Dedifferentiated amniotic fluid mesenchymal stem cell (primary cell): Measurements from ENCODE around the gene F2.
"Not testable (repeated sequence)": the region's sequence is repeated elsewhere in the genome, so short reads cannot be mapped to it uniquely, and the experiment has no call there.

Source experiments
- DNase-seq: peaks from one replicate; pipeline ENCODE4 v3.0.0-alpha.2; 2016; ENCODE audit errors: extremely low spot score

Gene F2

DNA sequence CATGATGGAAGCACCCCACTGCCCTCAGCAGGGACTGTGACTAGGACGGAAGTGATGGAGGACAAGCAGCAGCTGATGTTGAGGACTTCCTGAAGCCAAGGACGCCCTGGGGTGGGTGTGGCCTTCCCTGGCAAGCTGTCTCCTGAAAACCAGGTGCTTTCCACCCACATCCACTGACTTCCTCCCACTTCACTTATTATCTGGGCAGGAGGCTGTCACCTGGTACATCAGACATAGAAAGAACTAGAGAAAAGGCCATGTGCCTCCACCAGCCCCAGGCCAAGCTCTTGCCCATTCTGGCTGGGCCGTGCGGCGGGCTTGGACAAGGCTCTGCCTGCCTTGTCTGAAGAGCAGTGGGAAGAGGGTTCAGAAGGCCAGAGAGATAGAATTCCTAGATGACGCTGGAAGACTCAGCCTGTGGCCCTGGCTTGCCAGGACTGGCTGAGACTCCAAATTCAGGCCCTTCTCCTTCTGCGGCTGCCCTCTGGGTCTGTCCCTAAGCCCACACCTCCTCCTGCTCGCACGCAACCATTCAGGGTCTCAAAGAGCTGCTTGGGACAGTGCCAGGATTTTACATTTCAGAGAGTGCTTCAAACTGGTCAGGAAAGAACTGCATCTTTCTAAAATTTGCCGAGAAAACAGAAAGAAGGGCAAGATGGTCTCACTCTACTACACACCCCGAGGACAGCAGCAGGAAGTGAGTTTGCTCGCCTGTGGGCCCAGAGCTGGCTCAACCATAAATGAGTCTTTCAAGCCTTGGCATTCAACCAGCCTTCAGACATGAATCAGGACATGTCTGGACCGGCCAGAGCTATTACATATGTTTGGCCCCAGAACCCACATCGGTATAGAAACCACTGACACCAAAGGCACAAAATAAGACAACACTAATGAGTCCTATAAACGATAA lies 31.9 kb upstream of the F2 start:
- no peak for DNase-seq

DNA sequence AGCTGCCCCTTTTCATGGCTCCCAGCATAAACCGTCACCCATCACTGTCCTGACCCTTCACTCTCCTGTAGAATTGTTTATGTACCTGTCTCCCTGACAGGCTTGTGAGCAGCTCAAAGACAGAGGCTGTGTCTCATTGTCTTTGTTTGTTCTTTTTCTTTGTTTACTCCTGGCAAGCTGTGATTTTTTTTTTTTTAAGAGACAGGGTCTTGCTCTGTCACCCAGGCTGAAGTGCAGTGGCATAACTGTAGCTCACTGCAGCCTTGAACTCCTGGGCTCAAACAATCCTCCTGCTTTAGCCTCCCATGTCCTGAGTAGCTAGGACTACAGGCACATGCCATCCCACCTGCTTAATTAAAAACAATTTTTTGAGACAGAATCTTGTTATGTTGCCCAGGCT lies 28.3 kb upstream of the F2 start:
- DNase-seq: no peak

GRCh38 chr11:46692450-46692849 lies 26.6 kb upstream of the F2 start:
- DNase-seq: no peak

DNA sequence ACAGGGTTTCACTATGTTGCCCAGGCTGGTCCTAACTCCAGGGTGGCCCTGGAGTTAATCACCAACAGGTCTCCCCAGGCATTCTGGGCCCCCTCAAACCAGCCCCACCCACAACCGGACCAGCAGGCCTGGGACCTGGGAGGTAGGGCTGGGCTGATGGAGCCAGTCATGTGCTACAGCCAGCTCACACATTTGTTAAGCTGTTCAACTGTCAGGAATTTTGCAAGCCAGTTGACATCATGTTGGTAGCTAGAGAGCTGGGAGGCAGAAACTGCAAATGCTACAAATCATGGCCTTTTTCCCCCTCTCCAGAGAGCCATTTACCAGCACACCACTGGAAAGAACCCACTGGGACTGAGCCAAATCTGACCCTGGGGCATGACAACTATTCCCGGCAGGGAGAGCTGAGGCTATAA lies 25.4 kb upstream of the F2 start:
- no peak for DNase-seq

DNA sequence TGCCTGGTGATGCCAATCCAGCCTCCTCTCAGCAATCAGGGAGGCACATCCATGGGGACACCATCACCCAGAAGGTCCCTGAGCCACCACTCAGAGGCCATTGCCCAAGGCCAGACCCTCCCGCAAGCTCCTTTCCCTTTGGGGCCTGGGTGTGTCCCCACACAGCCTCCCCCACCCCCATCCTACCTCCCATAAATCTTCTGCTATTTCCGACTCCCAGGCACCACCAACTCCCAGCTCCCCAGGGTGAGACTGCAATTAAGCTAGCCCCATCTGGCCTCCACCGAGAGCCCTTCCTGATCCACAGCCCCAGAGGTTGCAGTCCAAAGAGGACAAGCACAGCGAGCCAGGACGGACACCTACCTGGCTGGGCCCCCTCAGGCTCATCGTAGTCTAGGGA lies 24.9 kb upstream of the F2 start:
- no peak for DNase-seq

- DNase-seq: no peak
These were observed 24.4 kb upstream of the F2 start for GRCh38 chr11:46694607-46695006.

DNA sequence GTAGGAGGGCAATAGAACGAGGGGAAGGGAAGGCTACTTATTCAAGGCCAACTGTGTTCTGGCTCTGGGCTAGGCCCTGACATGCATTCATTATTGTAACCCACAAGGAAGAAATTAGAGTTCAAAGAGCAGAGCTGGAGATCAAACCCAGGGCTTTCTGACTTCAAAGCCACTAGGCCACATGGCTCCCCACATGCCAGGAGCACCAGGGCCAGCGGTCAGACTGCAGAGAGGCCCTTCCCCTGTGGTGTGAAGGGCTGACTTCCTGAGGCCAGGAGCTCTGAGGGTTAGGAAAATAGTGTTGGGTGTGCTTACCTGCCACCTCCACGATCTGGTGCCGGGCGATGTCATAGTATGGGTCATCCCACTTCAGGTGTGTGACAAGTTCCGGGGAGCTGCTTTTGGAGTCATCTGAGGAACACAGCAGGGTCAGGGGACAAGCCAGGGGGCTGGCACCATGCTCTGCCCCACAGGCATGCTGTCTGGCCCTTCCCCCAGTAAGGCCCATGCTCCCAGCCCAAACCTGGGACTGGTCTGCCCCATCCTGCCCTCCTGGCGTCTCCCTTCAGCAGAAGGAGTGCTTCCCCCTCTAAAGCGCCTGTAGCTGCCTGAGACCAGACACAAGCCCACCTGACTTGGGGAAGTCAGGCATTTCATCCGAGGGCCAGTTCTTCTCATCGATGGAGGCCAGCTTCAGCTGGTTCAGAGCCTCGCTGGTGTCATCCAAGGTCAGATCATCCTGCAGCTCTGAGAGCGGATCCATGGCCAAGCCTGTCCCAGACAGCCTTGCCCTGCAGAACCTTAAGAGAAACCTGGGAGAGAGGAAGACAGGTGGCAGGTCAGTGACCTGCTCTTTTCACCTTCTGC lies 23.4 kb upstream of the F2 start:
- DNase-seq: no peak

- no peak for DNase-seq
These were observed 22.8 kb upstream of the F2 start for GRCh38 chr11:46696212-46696558.

DNA sequence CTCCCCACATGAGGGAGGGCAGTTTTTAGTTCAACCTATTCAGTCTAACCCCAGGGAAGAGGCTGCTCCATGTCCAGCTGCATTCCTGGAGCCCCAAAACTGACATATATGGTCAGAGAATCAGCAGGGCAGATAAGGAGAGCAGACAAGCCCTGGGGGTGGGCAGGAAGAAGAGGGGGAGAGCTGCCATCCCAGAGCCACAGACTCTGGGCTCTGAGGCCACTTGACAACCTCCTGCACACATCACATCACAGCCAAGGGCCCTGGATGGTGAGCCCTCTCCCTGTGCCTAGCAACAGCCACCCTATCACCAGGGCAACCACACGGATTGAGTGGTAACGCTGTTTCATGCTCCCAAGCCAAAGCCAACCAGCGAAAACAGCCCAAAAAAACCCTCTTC lies 21.7 kb upstream of the F2 start:
- DNase-seq: no peak

DNA sequence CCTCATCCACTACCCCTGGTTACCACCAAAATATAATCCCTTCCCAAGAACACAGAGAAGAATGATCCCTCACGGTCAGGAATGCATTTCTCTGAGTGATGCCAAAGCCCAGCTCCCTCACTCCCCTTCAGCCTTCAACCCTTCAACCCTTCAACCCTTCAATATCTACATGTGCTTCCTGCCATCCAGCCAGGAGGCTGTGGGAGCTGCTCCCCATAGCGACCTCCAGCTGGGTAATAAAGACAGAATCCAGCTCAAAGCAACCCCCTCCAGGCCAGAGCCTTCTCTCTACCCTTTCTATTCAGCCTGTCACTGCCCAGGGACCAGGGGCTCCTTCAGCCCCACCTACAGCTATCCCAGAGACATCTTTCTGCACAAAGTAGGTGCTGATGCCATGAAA lies 21.3 kb upstream of the F2 start:
- DNase-seq: no peak

- DNase-seq: no peak
These were observed 20.4 kb upstream of the F2 start for GRCh38 chr11:46698597-46698996.

DNA sequence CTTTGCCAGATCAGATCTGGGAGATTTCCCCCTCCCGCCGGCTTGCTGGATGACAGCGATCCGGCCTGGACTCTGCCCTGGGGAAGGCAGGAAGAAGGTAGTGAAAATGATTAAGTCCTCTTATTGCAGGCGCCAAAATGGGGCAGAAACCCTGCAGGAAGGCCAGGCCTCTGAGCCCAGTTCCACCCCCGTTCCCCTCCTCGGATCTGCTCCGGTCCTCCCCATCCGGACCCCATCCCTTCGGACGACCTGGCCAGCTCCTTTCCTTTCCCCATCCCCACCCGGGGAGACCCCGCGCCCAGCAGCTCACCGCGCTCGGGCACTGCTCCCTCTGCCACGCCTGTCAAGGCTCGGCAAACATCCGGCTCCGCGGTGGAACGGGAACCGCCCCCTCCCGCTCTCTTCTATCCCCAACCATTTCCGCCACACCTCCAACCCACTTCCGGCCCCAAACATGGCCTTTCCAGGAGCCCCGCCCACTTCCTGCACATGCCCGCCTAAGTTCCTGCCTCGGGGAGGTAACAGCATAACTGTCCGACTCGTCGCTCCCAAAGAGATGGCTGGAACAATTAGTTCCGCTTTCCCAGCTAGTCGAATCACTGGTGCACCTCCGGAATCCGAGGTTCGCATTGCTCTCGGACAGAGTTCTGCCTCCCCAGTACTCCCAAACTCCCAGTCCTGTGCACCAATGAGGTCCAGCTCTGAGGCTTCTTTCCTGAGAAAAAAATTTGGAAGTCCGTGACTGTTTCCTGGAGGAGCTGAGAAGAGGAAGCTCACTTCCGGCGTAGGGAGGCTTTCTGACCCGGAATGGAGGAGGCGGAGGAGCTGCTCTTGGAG lies 18.6 kb upstream of the F2 start, which contains the start of the genes ARHGAP1 and ZNF408:
Gene ARHGAP1, minus strand, starts transcription at position 379 of the 837 bp plus-strand sequence. CDS start 4,512 bp downstream, outside the sequence.
Gene ZNF408, plus strand, starts transcription at position 791 of the 837 bp plus-strand sequence. Its CDS starts 17 bp downstream, at position 808.
- peak; percentile 99 for DNase-seq

GRCh38 chr11:46701078-46701654 lies 17.8 kb upstream of the F2 start:
- DNase-seq: no peak

DNA sequence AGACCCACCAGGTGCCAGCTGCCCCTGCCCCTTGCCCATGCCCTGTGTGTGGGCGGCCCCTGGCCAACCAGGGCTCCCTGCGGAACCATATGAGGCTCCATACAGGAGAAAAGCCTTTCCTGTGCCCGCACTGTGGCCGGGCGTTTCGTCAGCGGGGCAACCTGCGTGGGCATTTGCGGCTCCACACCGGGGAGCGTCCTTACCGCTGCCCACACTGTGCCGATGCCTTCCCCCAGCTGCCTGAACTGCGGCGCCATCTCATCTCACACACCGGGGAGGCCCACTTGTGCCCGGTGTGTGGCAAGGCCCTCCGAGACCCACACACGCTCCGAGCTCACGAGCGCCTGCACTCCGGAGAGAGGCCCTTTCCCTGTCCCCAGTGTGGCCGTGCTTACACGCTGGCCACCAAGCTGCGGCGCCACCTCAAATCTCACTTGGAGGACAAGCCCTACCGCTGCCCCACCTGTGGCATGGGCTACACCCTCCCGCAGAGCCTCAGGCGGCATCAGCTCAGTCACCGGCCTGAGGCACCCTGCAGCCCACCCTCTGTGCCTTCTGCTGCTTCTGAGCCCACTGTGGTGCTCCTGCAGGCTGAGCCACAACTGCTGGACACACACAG lies 13.8 kb upstream of the F2 start:
- DNase-seq: no peak

DNA sequence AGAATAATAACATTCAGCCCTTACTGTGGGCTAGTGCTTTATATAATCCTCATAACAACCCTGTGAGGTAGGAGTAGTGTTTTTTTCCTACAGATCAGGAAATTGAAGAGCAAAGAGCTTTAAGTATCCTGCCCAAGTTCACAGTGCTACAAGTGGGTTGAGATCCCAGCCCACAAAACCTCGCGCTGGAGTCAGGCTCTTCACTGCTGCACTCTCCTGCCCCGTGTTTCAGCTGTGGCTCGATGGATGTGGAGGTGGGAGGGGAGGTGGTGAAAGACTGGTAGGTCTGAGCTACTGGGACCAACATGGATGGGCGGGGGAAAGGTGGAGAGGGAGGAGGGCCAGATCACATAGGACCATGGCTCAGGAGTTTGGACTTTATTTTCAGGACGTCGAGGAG lies 12.1 kb upstream of the F2 start:
- DNase-seq: no peak

GRCh38 chr11:46709351-46709750 lies 9.7 kb upstream of the F2 start:
- not testable (repeated sequence) for DNase-seq

GRCh38 chr11:46710821-46711269 lies 8.2 kb upstream of the F2 start:
- peak; percentile 84 for DNase-seq

DNA sequence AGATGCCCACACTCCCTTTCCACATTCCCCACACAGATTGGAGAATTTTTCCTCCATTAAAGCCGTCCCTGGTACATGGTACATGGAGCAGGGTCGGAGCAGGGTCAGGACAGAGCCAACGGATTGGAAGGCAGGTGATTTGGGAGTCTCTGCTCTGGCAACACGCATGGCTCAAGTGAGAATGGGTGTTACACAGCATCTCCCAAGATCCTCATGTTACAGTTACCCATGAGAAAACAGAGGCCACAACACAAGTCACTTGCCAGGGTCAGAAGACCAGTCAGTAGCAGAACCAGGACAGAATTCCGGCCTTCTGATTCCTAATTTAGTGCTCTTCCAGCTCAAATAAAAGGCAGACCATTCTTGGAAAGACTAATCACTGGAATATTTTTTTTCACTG lies 7.7 kb upstream of the F2 start:
- DNase-seq: no peak

GRCh38 chr11:46712874-46713576 lies 6.0 kb upstream of the F2 start:
- DNase-seq: no peak

- not testable (repeated sequence) for DNase-seq
These were observed 1.2 kb upstream of the F2 start for GRCh38 chr11:46717825-46718154.
